H9 (cell line): ENCODE results near the gene ARHGAP12. TPM values are rescaled to one million over a fixed set of nuclear protein-coding genes. Genes with fewer than 3 reads are reported as not detected.
A peak's percentile ranks its signal among the peaks of the same experiment; 100 is the strongest.

Experiments
- DNase-seq: peaks from one replicate; pipeline ENCODE4 v3.0.0-alpha.2; 2017
- H2AFZ ChIP-seq: one replicate; pipeline ENCODE4 v1.6.1; 2013; ENCODE audit warnings: mild to moderate bottlenecking, low read length, control low read depth, moderate library complexity
- H2AK5ac ChIP-seq: 2 replicates; pipeline ENCODE4 v1.6.1; 2013; ENCODE audit warnings: low read length, control low read depth, mixed read lengths; ENCODE audit not compliant: insufficient read length
- H2BK120ac ChIP-seq: one replicate; pipeline ENCODE4 v1.6.1; 2013; ENCODE audit warnings: low read depth, mild to moderate bottlenecking, low read length, control low read depth, inconsistent platforms; ENCODE audit not compliant: poor library complexity, severe bottlenecking
- H2BK12ac ChIP-seq: 2 replicates; pipeline ENCODE4 v1.6.1; 2013; ENCODE audit warnings: low read length, control low read depth, mixed read lengths, low read depth; ENCODE audit not compliant: insufficient read length
- H2BK15ac ChIP-seq: 2 replicates; pipeline ENCODE4 v1.6.1; 2013; ENCODE audit warnings: low read depth, low read length, control low read depth
- H2BK20ac ChIP-seq: one replicate; pipeline ENCODE4 v1.6.1; 2013; ENCODE audit warnings: low read depth, mild to moderate bottlenecking, low read length, control low read depth, inconsistent platforms; ENCODE audit not compliant: poor library complexity, severe bottlenecking
- H2BK5ac ChIP-seq: 2 replicates; pipeline ENCODE4 v1.6.1; 2013; ENCODE audit warnings: low read length, control low read depth, mixed read lengths; ENCODE audit not compliant: insufficient read length
- H3K14ac ChIP-seq: 2 replicates; pipeline ENCODE4 v1.6.1; 2013; ENCODE audit warnings: low read length, control low read depth; ENCODE audit not compliant: insufficient read depth
- H3K18ac ChIP-seq: 2 replicates; pipeline ENCODE4 v1.6.1; 2013; ENCODE audit warnings: low read depth, mild to moderate bottlenecking, mixed read lengths, low read length, control low read depth; ENCODE audit not compliant: insufficient read length
- H3K23ac ChIP-seq: 2 replicates; pipeline ENCODE4 v1.6.1; 2013; ENCODE audit warnings: low read length, control low read depth, mixed read lengths, low read depth; ENCODE audit not compliant: insufficient read length
- H3K23me2 ChIP-seq: 2 replicates; pipeline ENCODE4 v1.6.1; 2013; ENCODE audit warnings: low read depth, mild to moderate bottlenecking, mixed read lengths, low read length, control low read depth; ENCODE audit not compliant: insufficient read length, poor library complexity, severe bottlenecking
- H3K27ac ChIP-seq: 2 replicates; pipeline ENCODE4 v1.5.1; 2013; ENCODE audit warnings: low read length, control low read depth, mixed read lengths, low read depth; ENCODE audit not compliant: insufficient read length
- H3K27me3 ChIP-seq: 2 replicates; pipeline ENCODE4 v1.6.1; 2013; ENCODE audit warnings: low read length, control low read depth, inconsistent platforms; ENCODE audit not compliant: insufficient read depth
- H3K4ac ChIP-seq: 2 replicates; pipeline ENCODE4 v1.6.1; 2013; ENCODE audit warnings: low read depth, mild to moderate bottlenecking, control low read depth, inconsistent platforms, low read length, moderate library complexity
- H3K4me1 ChIP-seq: 2 replicates; pipeline ENCODE4 v1.6.1; 2013; ENCODE audit warnings: low read length, control low read depth, inconsistent platforms; ENCODE audit not compliant: insufficient read depth
- H3K4me2 ChIP-seq: 2 replicates; pipeline ENCODE4 v1.6.1; 2013; ENCODE audit warnings: low read length, control low read depth, mixed read lengths; ENCODE audit not compliant: insufficient read length, insufficient read depth
- H3K56ac ChIP-seq: 2 replicates; pipeline ENCODE4 v1.6.1; 2013; ENCODE audit warnings: low read depth, mild to moderate bottlenecking, mixed read lengths, low read length, control low read depth; ENCODE audit not compliant: insufficient read length
- H3K79me1 ChIP-seq: 2 replicates; pipeline ENCODE4 v1.6.1; 2013; ENCODE audit warnings: low read depth, mild to moderate bottlenecking, moderate library complexity, low read length, control low read depth, inconsistent platforms; ENCODE audit not compliant: insufficient read depth, poor library complexity, severe bottlenecking
- H3K79me2 ChIP-seq: 2 replicates; pipeline ENCODE4 v1.6.1; 2013; ENCODE audit warnings: low read length, control low read depth, inconsistent platforms; ENCODE audit not compliant: insufficient read depth
- H3K9ac ChIP-seq: 2 replicates; pipeline ENCODE4 v1.6.1; 2013; ENCODE audit warnings: low read length, control low read depth, mixed read lengths; ENCODE audit not compliant: insufficient read length; ENCODE audit errors: extremely low read depth
- H3K9me3 ChIP-seq: one replicate; pipeline ENCODE4 v1.6.1; 2013; ENCODE audit warnings: low read depth, low read length, inconsistent platforms; ENCODE audit not compliant: control insufficient read depth
- H3T11ph ChIP-seq: one replicate; pipeline ENCODE4 v1.6.1; 2013; ENCODE audit warnings: mild to moderate bottlenecking, low read length, control low read depth, inconsistent platforms
- H4K20me1 ChIP-seq: one replicate; pipeline ENCODE4 v1.6.1; 2013; ENCODE audit not compliant: control insufficient read depth, insufficient read length, insufficient read depth
- H4K5ac ChIP-seq: 2 replicates; pipeline ENCODE4 v1.6.1; 2013; ENCODE audit warnings: low read depth, mild to moderate bottlenecking, mixed read lengths, low read length, control low read depth; ENCODE audit not compliant: insufficient read length
- H4K8ac ChIP-seq: replicated peaks from 2 replicates; pipeline ENCODE4 v1.6.1; 2013; ENCODE audit warnings: low read length, control low read depth, mixed read lengths, low read depth; ENCODE audit not compliant: insufficient read length
- H4K91ac ChIP-seq: 2 replicates; pipeline ENCODE4 v1.6.1; 2013; ENCODE audit warnings: low read depth, mild to moderate bottlenecking, moderate library complexity, mixed read lengths, low read length, control low read depth; ENCODE audit not compliant: insufficient read length
- H3K27ac Mint-ChIP-seq, 3 experiments: 2 replicates in 2 of 3; 3 replicates in 1 of 3; pipeline ENCODE4 v1.8.0; 2020 to 2021; ENCODE audit warnings: mixed read lengths in 3 of 3, mild to moderate bottlenecking in 1 of 3, moderate library complexity in 1 of 3
- H3K27me3 Mint-ChIP-seq: 2 replicates; pipeline ENCODE4 v1.8.0; 2021; ENCODE audit warnings: low read depth, mild to moderate bottlenecking, moderate library complexity, mixed read lengths
- H3K36me3 Mint-ChIP-seq, 3 experiments: 2 replicates in 2 of 3; 3 replicates in 1 of 3; pipeline ENCODE4 v1.8.0; 2020 to 2021; ENCODE audit warnings: low read depth in 3 of 3, mixed read lengths in 3 of 3; ENCODE audit not compliant: insufficient read depth in 1 of 3
- H3K4me1 Mint-ChIP-seq, 2 experiments: 2 replicates each; pipeline ENCODE4 v1.8.0; 2020; ENCODE audit warnings: mixed read lengths in 2 of 2
- H3K4me3 Mint-ChIP-seq, 2 experiments: 2 replicates in 1 of 2; 3 replicates in 1 of 2; pipeline ENCODE4 v1.8.0; 2020 to 2021; ENCODE audit warnings: mild to moderate bottlenecking in 2 of 2, mixed read lengths in 2 of 2, moderate library complexity in 1 of 2
- H3K9me3 Mint-ChIP-seq, 2 experiments: 2 replicates in 1 of 2; 3 replicates in 1 of 2; pipeline ENCODE4 v1.8.0; 2020; ENCODE audit warnings: mild to moderate bottlenecking in 2 of 2, mixed read lengths in 2 of 2, moderate library complexity in 1 of 2
- CTCF ChIP-seq: fragments of 200-600 bp; sonication (generic); conservative IDR thresholded peaks from 3 replicates; pipeline ENCODE4 v1.8.0; 2021; ENCODE audit warnings: antibody characterized with exemption, mild to moderate bottlenecking
- WGBS: extraction: QIAGEN DNeasy Blood & Tissue Kit; methylation state at CpG from one replicate; pipeline ENCODE4 v1.1.7; 2013; ENCODE audit warnings: missing lambda C conversion rate, low lambda C conversion rate, mixed read lengths; ENCODE audit not compliant: insufficient read length; ENCODE audit errors: extremely low coverage; 5-methylcytosine and 5-hydroxymethylcytosine counted together
- total RNA-seq: library from RNA; stranded (reverse); gene quantifications from 2 replicates; pipeline ENCODE4 v1.2.1, GENCODE V29; 2021

Gene ARHGAP12
- total RNA-seq, 1 experiment from 2014 or later = 34.3 TPM

- no CpG with 5 or more reads among the region's 22 CpGs for WGBS
- H3K27me3 Mint-ChIP-seq = no peaks in the 10 kb centered on the region
Measured at GRCh38 chr10:31926765-31927564, 1.7 kb downstream of the ARHGAP12 start.

More at GRCh38 chr10:31926765-31927564, 1.7 kb downstream of the ARHGAP12 start:
- peaks cover 7 to 16% (median 15%) of the 10 kb centered on the region in 3 experiments; a peak in 6 of 7 replicates for H3K36me3 Mint-ChIP-seq
- Histone ChIP-seq H3K14ac (no peak overlapping the region), H4K5ac (no peak overlapping the region), H4K8ac (no peak overlapping the region), H3K23ac (no peak overlapping the region), H3K79me1 (peaks cover 7% of the 10 kb centered on the region), H3K23me2 (peaks cover 10% of the 10 kb centered on the region), H2BK5ac (no peak overlapping the region), H2BK12ac (no peak overlapping the region), H3K4ac (no peak overlapping the region), H4K20me1 (no peaks in the 10 kb centered on the region), H3K4me2 (peak overlapping the region; percentile 87), H2BK120ac (no peak overlapping the region), H2AK5ac (no peak overlapping the region), H3K79me2 (peaks cover 38% of the 10 kb centered on the region; the same call in 1 of the 2 replicates), H3K27ac (no peak overlapping the region), H3K27me3 (no peaks in the 10 kb centered on the region), H3T11ph (no peak overlapping the region), H3K9ac (peak overlapping the region; percentile 56), H2AFZ (no peak overlapping the region), H2BK15ac (no peak overlapping the region), H3K4me1 (0 out of 2 replicates have a peak, but pooled peaks cover 3% of the 10 kb centered on the region), H2BK20ac (no peak overlapping the region), H3K9me3 (no peaks in the 10 kb centered on the region), H3K56ac (no peak overlapping the region), H3K18ac (no peak overlapping the region), H4K91ac (no peak overlapping the region)
- peaks cover 4 to 8% of the 10 kb centered on the region in 2 experiments; a peak in 4 of 5 replicates for H3K9me3 Mint-ChIP-seq
- TF ChIP-seq CTCF = no peak
- H3K4me3 Mint-ChIP-seq = peak overlapping the region; percentile 86 to 96
- peaks cover 25 to 28% of the 10 kb centered on the region in 2 experiments for H3K4me1 Mint-ChIP-seq
- H3K27ac Mint-ChIP-seq = peak overlapping the region in 2 of 3 experiments; percentile 82 to 89; a peak in 3 of 7 replicates
- DNase-seq = no peak
